ENCODE results near the gene RSPO4. TPM values are rescaled to one million over a fixed set of nuclear protein-coding genes. Genes with fewer than 3 reads are reported as not detected.

Gene RSPO4
- total and polyA plus RNA-seq, 2 of the 8 experiments (the other 6 are each of a cell fraction or from before 2014, with no cell fraction given), result 3.4 to 6.4 TPM

GRCh38 chr20:997486-997885, 4.6 kb downstream of the RSPO4 start (continued):
- TF ChIP-seq GTF2F1 (IDR thresholded peaks at IDR 0.05; ENCODE audit: borderline replicate concordance, low read depth, low read length) (no peak), EP300 (IDR thresholded peaks at IDR 0.05; ENCODE audit: borderline replicate concordance in 1 of 2, low read depth in 2 of 2, low read length in 2 of 2) (no peak), MAX (IDR thresholded peaks at IDR 0.05) (no peak), ATF3 (IDR thresholded peaks at IDR 0.05; ENCODE audit: insufficient read depth, low read depth, low read length) (no peak), PHF8 (conservative IDR thresholded peaks at IDR 0.05; ENCODE audit: low read depth, low read length) (no peak), JUN (IDR thresholded peaks at IDR 0.05; ENCODE audit: low read depth, low read length) (no peak), TEAD4 (IDR thresholded peaks at IDR 0.05; ENCODE audit: low read depth, low read length) (no peak), POLR2AphosphoS5 (IDR thresholded peaks at IDR 0.05; ENCODE audit: low read depth, low read length) (no peak), KDM5A (IDR thresholded peaks at IDR 0.05; ENCODE audit: low read length) (no peak)

Measured in H1 (cell line).